GM19035 (cell line): Measurements from ENCODE around the gene ADGRG6.

Experiments used
- ATAC-seq: cut with Tn5 transposase; IDR thresholded peaks from one replicate; pipeline ENCODE4 v1.9.1; 2021; ENCODE audit not compliant: unreplicated experiment

ADGRG6 gene

DNA sequence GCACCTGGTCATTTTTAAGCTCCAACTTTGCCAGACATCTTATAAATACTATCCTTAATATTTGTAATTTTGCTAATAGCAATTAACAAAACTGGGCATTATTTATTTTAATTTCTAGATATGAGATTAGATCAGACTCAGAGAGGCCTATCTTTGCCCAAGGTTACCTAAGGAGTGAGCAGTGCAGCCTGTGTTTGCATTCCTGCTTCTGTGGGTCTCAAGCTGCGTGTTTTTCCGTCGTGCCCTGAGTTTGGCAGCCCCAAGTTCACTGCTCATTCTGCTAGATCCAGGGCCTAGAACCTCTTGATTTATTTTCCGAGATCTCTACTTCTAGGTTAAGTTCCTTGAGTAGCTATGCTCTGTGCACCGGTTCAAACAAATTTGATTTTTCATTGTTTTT is 11.0 kb upstream of the ADGRG6 start:
- no peak for ATAC-seq

DNA sequence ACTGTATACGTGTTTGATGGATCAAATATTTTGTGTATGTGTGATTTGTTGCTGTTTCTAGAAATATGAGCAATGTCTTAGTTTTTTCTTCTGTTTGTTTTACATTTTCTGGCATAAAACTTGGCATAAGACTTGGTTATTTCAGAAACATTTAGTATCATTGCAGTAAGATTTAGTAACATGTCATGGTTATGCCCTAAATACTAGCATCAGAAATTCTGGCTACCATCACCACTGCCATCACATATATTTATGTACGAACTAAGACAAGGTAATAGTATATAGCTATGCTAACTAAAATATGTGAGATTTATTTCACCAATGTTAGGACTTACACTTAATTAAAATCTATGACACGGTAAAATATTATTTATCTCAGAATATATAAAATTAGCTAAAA is 10.3 kb upstream of the ADGRG6 start:
- ATAC-seq, result no peak

DNA sequence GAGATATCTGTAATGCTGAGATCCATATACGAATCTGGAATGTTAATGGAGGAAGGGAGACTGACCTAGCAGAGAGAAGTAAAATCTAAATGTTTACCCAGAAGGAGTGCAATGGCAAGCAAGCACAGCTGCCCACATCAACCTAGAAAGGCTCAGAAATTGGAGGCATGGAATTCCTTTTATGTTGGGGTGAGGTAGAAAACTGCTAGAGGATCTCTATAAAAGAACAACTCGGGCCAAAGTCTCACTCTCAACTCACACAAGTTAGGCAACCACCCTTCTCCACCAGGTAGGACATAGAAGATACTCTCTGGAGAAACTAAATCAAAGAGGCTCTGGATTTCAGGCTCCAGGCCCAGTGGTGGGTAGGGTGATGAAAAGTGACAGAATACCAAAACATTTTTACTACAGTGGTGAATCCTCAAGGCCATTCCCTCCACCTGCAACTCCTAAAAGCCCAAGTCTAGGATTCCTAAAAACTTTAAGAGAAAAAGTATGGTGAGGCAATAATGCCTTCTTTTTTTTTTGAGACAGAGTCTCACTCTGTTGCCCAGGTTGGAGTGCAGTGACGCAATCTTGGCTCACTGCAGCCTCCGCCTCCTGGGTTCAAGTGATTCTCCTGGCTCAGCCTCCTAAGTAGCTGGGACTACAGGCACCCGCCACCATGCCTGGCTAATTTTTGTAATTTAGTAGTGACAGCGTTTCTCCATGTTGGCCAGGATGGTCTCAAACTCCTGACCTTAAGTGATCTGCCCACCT is 9.5 kb upstream of the ADGRG6 start:
- ATAC-seq, result no peak

DNA sequence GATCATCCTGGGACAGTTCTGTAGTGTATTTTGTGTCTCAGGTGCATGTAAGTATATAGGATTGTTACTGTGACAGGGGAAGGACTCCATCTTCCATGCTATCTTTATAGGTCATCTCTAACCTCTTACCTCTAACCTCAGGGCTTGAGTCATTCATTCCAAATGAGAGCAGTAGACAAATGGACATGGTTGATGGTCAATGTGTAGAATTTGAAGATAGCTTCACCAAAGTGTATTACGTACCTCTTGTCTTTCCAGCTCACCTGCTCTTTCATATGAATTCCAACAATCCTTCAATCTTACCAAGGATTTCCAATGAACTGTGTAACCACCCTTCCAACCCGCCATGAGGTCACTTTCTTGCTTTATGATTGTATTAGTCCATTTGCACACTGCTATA is 8.7 kb upstream of the ADGRG6 start:
- ATAC-seq, result no peak

GRCh38 chr6:142294679-142295078 is 7.1 kb upstream of the ADGRG6 start:
- ATAC-seq, result no peak

GRCh38 chr6:142296975-142297604 is 4.7 kb upstream of the ADGRG6 start:
- no peak for ATAC-seq

GRCh38 chr6:142297605-142297995 is 4.2 kb upstream of the ADGRG6 start:
- no peak for ATAC-seq

- no peak for ATAC-seq
Observed at GRCh38 chr6:142297996-142298753, 3.6 kb upstream of the ADGRG6 start.

DNA sequence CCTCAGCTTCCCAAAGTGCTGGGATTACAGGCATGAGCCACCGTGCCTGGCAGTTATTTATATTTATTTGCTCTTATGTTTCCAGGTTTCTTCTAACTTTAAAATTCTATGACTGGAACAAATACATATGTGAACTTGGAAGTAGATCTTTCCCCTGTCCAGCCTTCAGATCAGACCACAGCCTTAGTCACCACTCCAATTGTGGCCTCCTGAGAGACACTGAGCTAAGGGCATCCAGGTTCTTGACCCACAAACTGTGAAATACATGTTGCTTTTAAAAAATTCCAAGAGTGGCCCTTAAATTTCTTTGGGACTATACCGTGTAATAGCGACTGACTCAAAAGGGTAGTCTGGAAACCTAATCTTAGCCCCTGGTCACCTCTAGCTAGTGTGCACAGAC is 1.5 kb upstream of the ADGRG6 start:
- no peak for ATAC-seq

GRCh38 chr6:142300758-142301650 is 803 bp upstream of the ADGRG6 start:
- ATAC-seq, result peak; percentile 8

DNA sequence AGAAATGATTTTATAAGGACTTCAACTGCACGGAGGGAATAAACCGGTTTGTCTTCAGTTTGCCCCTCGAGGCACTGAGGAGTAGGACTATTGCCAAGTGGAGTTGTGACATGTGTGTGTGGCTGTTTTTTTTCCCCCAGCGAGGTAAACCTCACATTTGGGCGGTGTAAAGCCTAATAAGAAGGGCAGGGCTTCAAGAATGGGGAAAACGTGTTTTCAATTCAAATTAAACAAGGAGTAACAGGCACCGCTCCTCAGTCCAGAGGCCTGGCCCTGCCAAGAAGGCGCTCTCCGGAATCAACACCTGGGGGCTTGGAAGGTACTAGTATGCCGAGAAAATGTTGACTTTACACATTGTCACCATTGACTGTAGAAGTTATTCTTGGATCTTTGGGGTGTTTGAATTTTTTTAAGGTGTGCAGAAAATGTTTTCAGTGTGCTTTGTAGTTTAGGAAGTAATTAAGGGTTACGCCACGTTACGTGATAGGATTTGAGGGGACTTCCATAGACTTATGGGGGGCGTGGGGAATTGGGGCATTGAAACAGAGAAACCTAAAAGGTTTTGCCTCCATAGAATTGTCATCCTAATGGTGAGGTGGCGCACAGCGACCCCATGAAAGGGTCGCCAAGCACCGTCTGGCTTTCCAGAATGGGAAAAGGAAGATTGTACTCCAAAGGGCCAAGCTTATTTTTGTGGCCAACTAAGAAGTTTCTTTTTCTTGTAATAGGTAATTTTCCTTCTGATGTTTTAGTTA is 791 bp downstream of the ADGRG6 start:
- ATAC-seq, result no peak

- ATAC-seq, result no peak
Observed at GRCh38 chr6:142303176-142303533, 1.3 kb downstream of the ADGRG6 start.

DNA sequence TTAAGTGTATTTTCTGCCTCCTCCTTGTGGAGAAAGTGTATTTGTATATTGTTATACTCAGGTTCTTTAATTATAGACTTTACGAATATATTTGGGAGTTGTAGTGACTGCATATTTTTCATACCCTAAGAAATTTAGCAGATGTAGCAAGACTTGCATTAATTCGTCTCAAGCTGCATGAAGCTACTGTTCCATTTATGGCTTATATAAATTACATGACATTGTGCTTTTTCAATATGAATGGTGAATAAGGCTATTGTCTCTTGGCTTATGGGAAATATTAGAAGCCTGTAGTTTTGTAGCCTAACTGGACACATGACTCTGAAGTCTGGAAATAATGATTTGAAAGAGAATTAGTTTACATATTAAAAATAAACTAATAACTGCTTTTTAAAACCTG is 2.4 kb downstream of the ADGRG6 start:
- ATAC-seq, result no peak

- ATAC-seq, result no peak
Observed at GRCh38 chr6:142306736-142307135, 4.9 kb downstream of the ADGRG6 start.

DNA sequence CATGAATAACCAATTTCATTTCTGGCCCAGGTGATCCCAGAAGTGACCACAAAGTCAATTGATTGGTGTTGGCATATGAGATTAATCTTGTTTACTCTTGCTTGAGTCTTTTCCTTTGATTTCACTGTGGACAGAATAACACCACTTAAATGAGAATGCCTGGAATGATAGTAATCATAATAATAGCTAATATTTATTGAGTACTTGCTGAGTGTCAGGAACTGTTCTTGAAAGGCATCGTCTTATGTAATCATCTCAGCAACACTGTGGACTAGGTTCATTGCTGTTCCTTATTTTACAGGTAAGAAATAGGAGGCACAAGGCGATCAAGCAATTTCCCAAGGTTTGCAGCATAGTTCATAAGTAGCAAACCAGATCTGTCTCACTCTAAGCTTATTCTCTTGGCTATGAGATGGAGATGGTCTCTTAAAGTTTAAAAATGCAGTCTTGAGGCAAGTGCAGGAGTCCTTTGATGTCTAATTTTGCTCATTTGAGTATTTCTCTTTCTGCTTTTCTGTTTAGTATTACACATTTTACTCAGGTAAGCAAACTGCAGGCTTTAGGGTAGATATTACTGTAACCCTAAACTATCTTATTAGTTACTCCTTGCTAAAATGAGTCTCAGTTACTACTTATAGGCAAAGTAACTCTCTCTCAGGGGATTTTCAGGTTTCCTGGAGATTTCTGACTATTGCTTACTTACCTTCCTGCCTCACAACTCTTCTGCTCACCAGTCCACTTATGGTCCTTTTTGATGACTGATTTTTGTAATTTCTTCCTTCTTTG is 6.3 kb downstream of the ADGRG6 start:
- ATAC-seq, result no peak

GRCh38 chr6:142309426-142309825 is 7.6 kb downstream of the ADGRG6 start:
- ATAC-seq, result no peak

DNA sequence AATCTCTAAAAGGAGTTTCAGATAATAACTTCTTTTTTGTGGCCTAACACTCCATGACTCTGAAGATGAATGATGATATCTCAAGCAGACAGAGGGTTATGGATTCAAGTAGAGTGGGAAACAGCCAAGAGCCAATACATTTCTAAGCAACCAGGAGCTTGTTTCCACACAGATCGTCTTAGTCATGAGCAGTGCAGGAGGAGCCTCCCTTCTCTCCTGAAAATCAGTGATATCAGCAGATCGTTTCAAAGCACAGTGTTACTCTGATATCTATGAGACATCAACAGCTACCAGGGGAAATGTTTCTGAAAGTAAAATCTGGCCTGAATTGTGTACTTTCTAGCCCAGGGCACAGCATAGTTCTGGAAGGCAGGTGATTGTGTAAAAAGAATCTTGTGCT is 11.5 kb downstream of the ADGRG6 start:
- ATAC-seq, result no peak

- no peak for ATAC-seq
Observed at GRCh38 chr6:142316791-142317368, 15.1 kb downstream of the ADGRG6 start.

DNA sequence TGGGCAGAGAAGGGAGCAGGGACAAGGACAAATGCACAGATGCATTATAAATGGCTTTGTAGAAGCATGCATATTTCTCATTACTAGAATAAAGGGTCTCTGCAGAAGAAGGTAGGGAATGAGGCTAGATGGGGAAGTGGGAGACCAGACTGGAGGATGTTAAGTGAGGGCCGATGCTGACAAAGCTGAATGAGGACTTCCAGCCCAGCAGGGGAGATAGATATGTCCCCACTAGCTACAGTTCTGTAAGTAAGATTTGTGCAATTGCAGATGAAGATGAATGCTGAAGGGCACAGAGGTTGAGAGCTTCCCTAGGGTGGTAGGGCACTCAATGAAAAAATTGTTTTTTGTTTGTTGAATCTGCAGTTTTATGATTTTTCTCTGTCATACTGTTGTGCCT is 16.9 kb downstream of the ADGRG6 start:
- ATAC-seq, result no peak
